Mesodermal cell (in vitro differentiated cells): ENCODE measurements around the gene FGFR3.

Experiments
- H3K27ac ChIP-seq: 2 replicates; pipeline ENCODE4 v1.7.0; 2013; ENCODE audit warnings: mild to moderate bottlenecking, low read depth, low read length, moderate library complexity; ENCODE audit not compliant: severe bottlenecking
- H3K36me3 ChIP-seq: 2 replicates; pipeline ENCODE4 v1.7.1; 2013; ENCODE audit warnings: mild to moderate bottlenecking, low read length, moderate library complexity; ENCODE audit not compliant: control insufficient read depth, insufficient read depth
- H3K4me1 ChIP-seq: one replicate; pipeline ENCODE4 v1.7.1; 2013; ENCODE audit warnings: mild to moderate bottlenecking, low read length; ENCODE audit not compliant: insufficient read depth, control insufficient read depth, poor library complexity, severe bottlenecking
- H3K4me3 ChIP-seq: 2 replicates; pipeline ENCODE4 v1.7.0; 2013; ENCODE audit warnings: low read length, control low read depth, mild to moderate bottlenecking; ENCODE audit not compliant: insufficient read depth, poor library complexity, severe bottlenecking; ENCODE audit errors: extremely low read depth
- H3K9me3 ChIP-seq: 2 replicates; pipeline ENCODE4 v1.7.1; 2013; ENCODE audit warnings: mild to moderate bottlenecking, low read length, moderate library complexity; ENCODE audit not compliant: control insufficient read depth
- WGBS, 2 experiments: methylation state at CpG; one replicate each; pipeline ENCODE4 v1.1.5; 2013; ENCODE audit warnings: missing lambda C conversion rate in 2 of 2; ENCODE audit not compliant: insufficient coverage in 2 of 2; 5-methylcytosine and 5-hydroxymethylcytosine counted together

Gene FGFR3

GRCh38 chr4:1790005-1790404 lies 3.1 kb upstream of the FGFR3 start:
- Histone ChIP-seq H3K4me1 (no peaks in the 10 kb centered on the region), H3K9me3 (no peaks in the 10 kb centered on the region), H3K27ac (no peak overlapping the region), H3K4me3 (no peak overlapping the region), H3K36me3 (no peaks in the 10 kb centered on the region)
- 91 to 94% methylated on average over 9 to 10 of the region's 10 CpGs for WGBS, 2 experiments

GRCh38 chr4:1792158-1792831 lies 798 bp upstream of the FGFR3 start:
- Histone ChIP-seq H3K27ac (no peak overlapping the region), H3K4me1 (no peaks in the 10 kb centered on the region), H3K4me3 (peak overlapping the region; percentile 27), H3K9me3 (no peaks in the 10 kb centered on the region), H3K36me3 (no peaks in the 10 kb centered on the region)
- 37% methylated on average over 24 to 26 of the region's 29 CpGs for WGBS, 2 experiments

GRCh38 chr4:1793496-1793840 lies 375 bp downstream of the FGFR3 start:
- Histone ChIP-seq H3K4me3 (peak overlapping the region; percentile 66), H3K9me3 (no peaks in the 10 kb centered on the region), H3K27ac (no peak overlapping the region), H3K4me1 (no peaks in the 10 kb centered on the region), H3K36me3 (no peaks in the 10 kb centered on the region)
- 0 to 2% methylated on average over 10 to 24 of the region's 44 CpGs for WGBS, 2 experiments

GRCh38 chr4:1793940-1794808 lies 1.1 kb downstream of the FGFR3 start:
- Histone ChIP-seq H3K27ac (no peak overlapping the region), H3K4me1 (no peaks in the 10 kb centered on the region), H3K36me3 (peaks cover 6% of the 10 kb centered on the region), H3K4me3 (peak overlapping the region; percentile 66), H3K9me3 (no peaks in the 10 kb centered on the region)
- 0 to 1% methylated on average over 92 to 95 of the region's 101 CpGs for WGBS, 2 experiments

GRCh38 chr4:1794809-1795298 lies 1.8 kb downstream of the FGFR3 start:
- Histone ChIP-seq H3K36me3 (peaks cover 8% of the 10 kb centered on the region), H3K4me3 (peak overlapping the region; percentile 66), H3K27ac (no peak overlapping the region), H3K4me1 (no peaks in the 10 kb centered on the region), H3K9me3 (no peaks in the 10 kb centered on the region)
- WGBS, 2 experiments, result 1 to 2% methylated on average over 56 to 62 of the region's 68 CpGs

- Histone ChIP-seq H3K4me3 (peak overlapping the region; percentile 66), H3K36me3 (peaks cover 8% of the 10 kb centered on the region), H3K27ac (no peak overlapping the region), H3K4me1 (no peaks in the 10 kb centered on the region), H3K9me3 (no peaks in the 10 kb centered on the region)
- WGBS, 2 experiments, result 29 to 45% methylated on average over 22 to 23 of the region's 32 CpGs
Observed at GRCh38 chr4:1795299-1796195, 2.5 kb downstream of the FGFR3 start.

- H3K9me3 ChIP-seq, result no peaks in the 10 kb centered on the region
- peaks cover 10% of the 10 kb centered on the region for H3K36me3 ChIP-seq
- no peak overlapping the region for H3K27ac ChIP-seq
- no peak overlapping the region for H3K4me3 ChIP-seq
- H3K4me1 ChIP-seq, result no peaks in the 10 kb centered on the region
- WGBS, 2 experiments, result 91 to 97% methylated on average over 13 to 14 of the region's 14 CpGs
Observed at GRCh38 chr4:1796486-1797204, 3.6 kb downstream of the FGFR3 start.

- Histone ChIP-seq H3K36me3 (peaks cover 10% of the 10 kb centered on the region), H3K4me3 (no peak overlapping the region), H3K4me1 (no peaks in the 10 kb centered on the region), H3K27ac (no peak overlapping the region), H3K9me3 (no peaks in the 10 kb centered on the region)
- WGBS, 2 experiments, result 93 to 96% methylated on average over 13 to 16 of the region's 16 CpGs
Observed at GRCh38 chr4:1797298-1797860, 4.3 kb downstream of the FGFR3 start.

- H3K36me3 ChIP-seq, result peaks cover 10% of the 10 kb centered on the region
- WGBS, 2 experiments, result 93% methylated on average over 17 to 22 of the region's 27 CpGs
Observed at GRCh38 chr4:1797861-1798579, 4.9 kb downstream of the FGFR3 start.

More at GRCh38 chr4:1797861-1798579, 4.9 kb downstream of the FGFR3 start:
- H3K4me3 ChIP-seq, result no peak overlapping the region
- no peaks in the 10 kb centered on the region for H3K4me1 ChIP-seq
- H3K27ac ChIP-seq, result no peak overlapping the region
- H3K9me3 ChIP-seq, result no peaks in the 10 kb centered on the region
